OCI-LY3 (cell line): Measurements from ENCODE around the gene STPG3.

Experiments
- EZH2phosphoT487 ChIP-seq: fragments of 200-600 bp; shearing (Covaris generic); IDR thresholded peaks from 2 replicates; pipeline ENCODE4 v1.6.1; 2018; ENCODE audit warnings: antibody characterized with exemption, mixed run types, low read depth
- TF ChIP-seq, protein P1 (sequence below): fragments of 200-600, 300-600 bp; sonication (generic); IDR thresholded peaks from 2 replicates; pipeline ENCODE4 v1.5.1; 2014; ENCODE audit warnings: antibody characterized with exemption, low read length, low read depth

DNA sequence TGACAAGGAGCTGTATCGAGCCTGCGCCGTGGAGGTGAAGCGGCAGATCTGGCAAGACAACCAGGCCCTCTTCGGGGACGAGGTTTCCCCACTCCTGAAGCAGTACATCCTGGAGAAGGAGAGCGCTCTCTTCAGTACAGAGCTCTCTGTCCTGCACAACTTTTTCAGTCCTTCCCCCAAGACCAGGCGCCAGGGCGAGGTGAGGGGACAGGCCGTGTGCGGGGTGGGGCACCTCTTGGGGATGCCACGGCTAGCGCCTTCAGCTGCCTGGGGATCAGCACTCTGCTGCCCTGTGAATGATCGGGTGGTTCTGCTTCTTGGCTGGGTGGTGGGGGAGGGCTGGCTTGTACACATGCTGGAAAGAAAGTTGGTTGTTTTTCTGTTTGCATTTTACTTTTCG lies 5.8 kb downstream of the STPG3 start:
- TF ChIP-seq, protein P1, sequence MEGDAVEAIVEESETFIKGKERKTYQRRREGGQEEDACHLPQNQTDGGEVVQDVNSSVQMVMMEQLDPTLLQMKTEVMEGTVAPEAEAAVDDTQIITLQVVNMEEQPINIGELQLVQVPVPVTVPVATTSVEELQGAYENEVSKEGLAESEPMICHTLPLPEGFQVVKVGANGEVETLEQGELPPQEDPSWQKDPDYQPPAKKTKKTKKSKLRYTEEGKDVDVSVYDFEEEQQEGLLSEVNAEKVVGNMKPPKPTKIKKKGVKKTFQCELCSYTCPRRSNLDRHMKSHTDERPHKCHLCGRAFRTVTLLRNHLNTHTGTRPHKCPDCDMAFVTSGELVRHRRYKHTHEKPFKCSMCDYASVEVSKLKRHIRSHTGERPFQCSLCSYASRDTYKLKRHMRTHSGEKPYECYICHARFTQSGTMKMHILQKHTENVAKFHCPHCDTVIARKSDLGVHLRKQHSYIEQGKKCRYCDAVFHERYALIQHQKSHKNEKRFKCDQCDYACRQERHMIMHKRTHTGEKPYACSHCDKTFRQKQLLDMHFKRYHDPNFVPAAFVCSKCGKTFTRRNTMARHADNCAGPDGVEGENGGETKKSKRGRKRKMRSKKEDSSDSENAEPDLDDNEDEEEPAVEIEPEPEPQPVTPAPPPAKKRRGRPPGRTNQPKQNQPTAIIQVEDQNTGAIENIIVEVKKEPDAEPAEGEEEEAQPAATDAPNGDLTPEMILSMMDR = no peak
- no peak for TF ChIP-seq EZH2phosphoT487
